HG02840 (cell line): ENCODE measurements around the gene IMMT.
"Not testable (repeated sequence)": the region's sequence is repeated elsewhere in the genome, so short reads cannot be mapped to it uniquely, and the experiment has no call there.

Experiments
- ATAC-seq: cut with Tn5 transposase; IDR thresholded peaks from one replicate; pipeline ENCODE4 v1.9.1; 2021; ENCODE audit warnings: mild to moderate bottlenecking, moderate library complexity, moderate number of reproducible peaks; ENCODE audit not compliant: unreplicated experiment, low FRiP score

IMMT gene

DNA sequence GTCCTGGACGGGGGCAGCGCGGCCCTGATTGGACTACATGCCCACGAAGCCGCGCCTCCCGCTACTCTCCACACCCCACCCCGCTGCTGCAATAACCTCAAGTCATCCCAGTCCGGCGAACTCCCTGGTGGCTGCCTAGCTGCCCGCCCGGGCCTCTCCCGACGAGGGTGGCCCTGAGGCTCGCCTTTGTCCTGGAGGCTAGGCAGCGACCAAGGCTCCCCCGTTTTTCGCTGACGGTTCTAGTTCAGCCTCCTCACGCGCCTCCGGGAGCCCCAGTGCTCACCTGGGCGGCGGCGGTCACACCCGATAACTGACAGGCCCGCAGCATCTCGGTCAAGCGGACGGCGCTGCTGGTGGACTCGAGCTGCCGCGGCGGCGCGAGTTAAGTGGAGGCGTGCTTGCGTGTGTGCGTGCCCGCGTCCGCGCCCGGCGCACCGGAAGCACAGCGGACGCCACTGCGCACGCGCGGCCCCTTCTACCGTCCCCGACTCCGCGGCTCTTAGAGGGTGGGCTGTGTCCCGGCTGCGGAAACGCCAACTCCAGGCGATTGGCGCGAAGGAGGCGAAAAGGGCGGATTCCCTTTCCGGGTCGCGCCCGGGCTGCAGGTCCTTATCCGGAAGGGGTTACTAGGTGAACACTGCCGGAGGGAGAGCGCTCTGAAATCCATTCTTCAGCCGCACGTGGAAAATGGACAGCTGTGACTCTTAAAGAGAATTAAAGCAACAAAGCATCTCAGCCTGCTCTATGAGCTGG lies at the start of gene IMMT:
TSS of gene IMMT (minus strand) at position 408 of the 753 bp plus-strand sequence. CDS start at position 328, 80 bp downstream.
- ATAC-seq, result peak; percentile 80

DNA sequence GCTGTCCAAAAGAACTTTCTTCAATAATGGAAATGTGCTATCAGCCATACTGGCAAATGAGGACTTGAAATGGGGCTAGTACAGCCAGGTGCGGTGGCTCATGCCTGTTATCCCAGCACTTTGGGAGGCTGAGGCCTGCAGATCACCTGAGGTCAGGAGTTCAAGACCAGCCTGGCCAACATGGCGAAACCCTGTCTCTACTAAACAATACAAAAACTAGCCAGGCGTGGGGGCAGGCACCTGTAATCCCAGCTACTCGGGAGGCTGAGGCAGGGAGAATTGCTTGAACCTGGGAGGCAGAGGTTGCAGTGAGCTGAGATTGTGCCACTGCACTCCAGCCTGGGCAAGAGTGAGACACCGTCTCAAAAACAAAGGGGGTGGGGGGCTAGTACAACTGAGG lies 49.5 kb upstream of the IMMT start:
- not testable (repeated sequence) for ATAC-seq

DNA sequence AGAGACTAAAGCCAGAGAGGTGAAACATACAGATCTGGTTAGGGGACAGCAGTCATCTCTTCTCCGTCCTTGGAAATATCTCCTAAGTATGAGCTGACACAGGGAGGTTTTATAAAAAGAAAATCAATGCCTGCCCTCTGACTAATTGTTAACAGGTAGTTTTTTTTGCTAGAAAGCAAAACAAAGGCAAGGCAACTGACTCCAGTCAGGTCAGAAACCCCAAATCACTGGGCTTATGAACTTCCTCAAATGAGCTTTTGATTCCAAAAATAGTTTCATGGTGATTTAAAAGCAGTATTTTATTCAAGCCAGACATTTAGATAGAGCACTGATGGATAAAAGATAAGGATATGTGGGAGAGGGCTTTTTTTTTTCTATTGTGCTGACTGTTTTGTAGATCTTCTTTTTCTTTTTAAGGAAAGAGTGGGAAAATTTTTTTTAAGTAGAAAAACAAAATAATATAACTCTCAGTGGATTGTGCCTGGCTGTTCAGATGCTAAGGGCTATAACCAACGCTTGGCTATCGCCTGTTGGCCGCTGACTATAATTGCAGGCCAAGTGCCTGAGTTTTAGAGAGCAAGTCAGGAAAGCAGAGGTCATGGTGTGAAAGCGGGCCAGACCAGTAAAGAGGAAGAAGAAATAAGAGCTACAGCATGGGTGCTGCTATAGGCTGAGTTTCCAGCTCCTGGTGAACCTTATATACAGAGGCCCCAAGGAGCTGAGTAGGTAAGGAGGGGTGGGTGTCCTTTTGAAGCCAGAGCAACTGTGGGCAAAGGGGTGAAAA lies 48.9 kb upstream of the IMMT start:
- no peak for ATAC-seq

DNA sequence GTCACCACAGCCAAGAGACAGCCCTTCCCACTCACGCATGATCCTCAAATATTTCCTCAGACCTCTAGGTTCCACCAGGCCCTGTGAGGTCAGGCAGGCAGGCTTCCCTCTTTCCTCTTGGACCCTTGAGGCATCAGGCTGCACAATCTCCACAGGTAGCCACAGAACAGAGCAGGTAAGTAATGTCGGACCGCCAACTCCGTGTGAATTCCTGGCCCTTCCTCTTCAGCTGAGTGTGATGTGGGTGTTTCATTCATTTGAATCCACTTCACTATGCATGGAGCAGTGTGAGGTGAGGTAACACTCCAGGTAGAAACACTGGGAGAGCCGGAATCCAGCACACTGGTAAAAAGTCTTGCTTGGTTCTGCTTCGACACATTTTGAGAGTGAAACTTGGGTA lies 48.0 kb upstream of the IMMT start:
- ATAC-seq, result no peak

DNA sequence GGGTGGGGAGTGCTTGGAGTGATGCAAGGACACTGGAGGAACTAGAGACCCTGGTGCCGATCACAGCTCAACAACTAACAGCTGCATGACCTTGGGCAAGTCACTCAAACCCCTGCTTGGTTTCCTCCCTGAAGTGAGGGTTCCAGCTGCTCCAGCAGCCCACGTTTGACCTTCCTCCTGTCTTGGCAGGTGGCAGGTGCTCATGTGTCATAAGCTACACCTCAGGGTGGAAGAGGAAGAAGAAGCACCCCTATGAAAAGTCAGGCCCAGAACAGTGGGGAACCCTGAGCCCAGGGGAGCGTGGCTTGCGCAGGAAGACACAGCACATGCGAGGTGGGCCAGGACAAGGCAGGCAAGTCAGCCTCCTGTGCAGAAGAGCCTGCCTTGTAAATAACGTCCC lies 46.3 kb upstream of the IMMT start:
- no peak for ATAC-seq

DNA sequence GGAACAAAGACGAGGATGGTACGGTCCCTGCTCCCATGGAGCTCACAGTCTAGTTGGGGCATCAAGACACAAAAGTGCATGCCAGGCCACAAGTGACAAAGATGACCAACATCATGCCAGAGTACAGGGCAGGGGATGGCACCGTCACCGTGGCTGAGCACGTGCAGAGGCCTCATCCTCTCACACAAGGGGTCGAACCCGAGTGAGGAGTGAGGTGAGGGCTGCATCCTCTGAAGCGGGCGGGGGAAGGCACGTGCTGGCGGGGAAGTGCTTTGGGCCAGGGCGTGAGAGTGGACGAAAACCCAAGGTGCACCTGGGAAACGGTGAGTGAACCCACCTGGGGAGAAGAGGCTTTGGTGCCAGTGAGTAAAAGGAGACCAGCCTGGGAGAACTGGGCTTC lies 45.0 kb upstream of the IMMT start:
- no peak for ATAC-seq

DNA sequence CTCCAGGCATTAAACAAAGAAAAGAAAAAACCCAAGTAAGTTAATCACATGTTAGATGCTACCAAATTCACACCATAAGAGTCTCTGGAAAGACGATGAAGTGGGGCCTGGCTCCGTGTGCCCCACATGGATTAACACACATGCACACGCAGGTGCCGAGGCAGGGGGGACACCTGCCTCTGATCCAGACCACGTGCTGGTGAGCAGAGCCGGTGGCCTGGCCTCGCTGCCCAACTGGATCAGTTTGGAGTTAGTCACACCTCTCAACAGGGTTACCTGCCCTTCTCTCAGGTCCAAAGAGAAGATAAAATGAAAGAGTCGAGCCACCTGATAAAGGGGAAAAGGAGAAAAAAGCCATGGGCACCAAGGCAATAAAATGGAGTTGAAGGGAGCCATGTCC lies 44.5 kb upstream of the IMMT start:
- ATAC-seq, result no peak

DNA sequence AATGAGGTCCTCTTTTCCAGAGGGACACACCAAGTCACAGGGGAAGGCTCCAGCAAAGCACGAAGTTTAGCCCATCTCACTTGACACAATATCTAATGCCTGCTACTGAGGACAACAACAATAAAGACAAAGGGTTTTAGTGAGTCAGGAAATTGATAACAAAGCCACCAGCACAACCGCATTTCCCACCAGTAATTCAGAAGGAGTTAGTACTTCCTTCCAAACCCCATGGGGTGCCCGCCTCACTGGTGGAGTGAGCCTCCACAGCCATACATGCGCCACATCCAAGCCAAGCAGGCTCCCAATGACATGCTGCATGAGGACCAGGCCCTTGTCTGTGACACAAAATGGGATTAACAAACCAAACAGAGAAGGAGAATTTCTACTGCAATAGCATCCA lies 44.1 kb upstream of the IMMT start:
- ATAC-seq, result no peak

DNA sequence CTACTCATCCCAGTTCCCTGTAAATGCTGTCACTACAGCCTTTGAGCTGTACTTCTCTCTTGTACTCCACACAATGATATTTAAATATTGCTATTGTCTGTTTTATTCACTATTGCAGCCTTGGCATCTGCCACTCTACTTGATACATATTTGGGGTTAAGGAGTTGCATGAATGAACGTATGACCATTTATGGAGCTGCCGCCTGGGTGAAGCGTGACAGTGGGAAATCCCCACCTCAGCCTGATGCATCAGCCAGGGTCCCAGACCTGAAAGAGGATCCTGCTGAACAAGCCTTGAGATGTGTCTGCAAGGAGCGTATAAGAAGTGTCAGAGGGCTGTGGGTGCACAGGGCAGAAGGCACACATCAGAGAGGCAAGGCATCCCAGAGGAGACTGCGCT lies 43.1 kb upstream of the IMMT start:
- ATAC-seq, result no peak

DNA sequence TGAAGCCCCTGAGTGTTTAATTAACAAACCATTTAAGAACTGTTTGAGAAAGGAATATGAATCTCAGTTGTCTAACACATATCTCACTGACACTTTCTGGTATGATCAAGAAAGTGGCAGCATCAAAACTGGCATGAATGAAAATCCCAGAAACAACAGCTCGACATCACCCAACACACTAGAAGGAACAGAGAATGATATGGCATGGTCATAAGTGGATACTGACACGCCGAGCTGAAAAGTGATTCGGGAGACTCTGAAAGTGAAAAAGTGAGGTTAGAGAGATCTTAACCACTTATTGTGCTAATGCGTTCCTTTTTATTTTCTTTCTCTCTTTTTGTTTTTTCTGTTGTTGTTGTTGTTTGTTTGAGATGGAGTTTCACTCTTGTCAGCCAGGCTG lies 41.9 kb upstream of the IMMT start:
- ATAC-seq, result no peak

DNA sequence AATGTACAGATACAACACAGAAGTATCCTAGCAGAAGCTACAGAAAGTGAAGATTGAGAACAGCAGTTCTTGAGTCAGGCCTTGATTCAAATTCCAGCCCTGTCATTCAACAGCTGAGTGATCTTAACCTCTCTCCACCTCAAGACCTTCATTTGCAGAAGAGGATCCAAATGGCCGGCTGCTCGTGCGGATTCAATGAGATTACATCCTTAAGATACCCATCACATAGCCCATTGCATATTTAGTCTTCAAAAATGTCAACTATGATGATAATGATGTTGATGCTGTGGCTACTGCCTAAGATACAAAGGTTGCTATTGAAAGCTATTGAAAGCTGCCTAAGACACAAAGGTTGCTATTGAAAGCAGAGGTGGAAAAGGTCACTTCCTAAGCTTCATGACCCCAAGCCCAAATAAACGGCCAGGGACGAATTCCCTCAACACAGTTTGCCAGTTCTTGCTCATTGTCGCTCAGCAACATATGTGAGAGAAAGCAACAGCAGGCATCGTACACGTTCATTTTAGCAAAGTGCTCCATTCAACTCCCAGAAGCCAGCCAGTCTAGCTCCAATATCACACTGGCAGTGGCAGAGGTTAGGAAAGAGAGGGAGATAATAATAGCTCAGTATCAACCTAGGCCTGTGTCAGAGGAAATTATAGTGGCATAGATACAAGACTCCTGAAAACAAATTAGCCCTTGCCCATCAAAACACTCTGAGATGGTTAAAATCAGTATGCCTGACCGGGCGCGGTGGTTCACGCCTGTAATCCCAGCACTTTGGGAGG lies 40.1 kb upstream of the IMMT start:
- ATAC-seq, result no peak

DNA sequence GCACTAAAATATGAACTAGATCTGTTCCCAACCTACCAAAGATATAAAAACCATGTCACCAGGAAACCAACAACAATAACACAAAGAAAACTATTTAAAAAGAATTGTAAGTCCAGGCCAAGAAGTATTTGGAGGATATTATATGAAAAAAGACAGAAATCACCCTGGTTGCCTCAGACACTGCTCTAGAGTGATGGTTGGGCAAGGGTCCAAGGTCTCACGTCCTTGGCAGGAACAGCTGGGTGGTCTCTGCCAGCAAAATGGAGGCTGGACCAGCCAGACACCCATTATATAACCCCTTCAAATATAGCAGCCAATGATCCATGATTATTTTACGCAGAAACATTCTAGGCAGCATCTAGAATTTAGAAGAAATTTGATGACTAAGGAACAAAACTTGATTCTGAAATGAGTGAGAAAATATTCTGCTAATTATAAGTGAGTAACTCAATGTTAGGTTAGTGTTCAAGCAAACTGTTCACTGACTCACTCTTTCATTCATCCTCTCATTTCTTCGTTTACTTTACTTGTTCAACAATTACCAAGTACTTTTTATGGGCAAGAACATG lies 39.4 kb upstream of the IMMT start:
- no peak for ATAC-seq

DNA sequence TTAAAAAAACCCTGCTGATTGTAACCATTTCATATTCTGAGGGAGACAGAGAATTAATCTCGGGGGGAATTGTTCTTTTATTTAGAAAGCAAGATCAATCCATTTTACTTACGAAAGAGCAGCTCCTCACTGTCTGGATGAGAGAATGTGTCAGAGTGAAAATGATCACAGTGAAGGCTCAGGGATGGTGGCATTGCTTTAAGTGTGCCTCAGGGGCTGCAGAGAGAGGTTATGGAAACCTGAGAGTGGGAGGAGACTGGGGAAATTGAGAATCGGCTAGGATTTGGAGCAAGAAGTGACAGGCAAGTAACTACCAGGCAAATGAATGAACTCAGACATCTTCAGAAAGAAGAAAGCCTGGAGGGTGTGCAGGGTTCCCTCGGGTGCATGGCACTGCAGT lies 38.2 kb upstream of the IMMT start:
- no peak for ATAC-seq

DNA sequence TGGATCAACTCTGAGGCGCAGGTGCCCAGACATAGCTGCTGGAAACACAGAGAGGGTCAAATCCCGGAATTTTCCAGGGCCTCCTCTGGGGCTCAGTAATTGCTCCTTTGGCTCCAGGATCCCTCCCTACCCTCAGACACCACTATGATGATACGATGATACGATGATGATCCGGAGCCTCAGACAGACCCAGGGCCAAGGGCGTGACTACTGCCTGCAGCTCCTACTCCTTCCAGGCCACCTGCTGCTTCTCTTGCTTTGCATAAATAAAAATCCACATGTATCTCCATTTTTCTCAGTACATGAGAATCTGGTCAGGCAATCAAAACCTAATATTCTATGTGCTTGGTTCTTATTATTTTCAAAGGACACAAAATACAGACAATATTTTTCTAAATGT lies 37.6 kb upstream of the IMMT start:
- no peak for ATAC-seq

DNA sequence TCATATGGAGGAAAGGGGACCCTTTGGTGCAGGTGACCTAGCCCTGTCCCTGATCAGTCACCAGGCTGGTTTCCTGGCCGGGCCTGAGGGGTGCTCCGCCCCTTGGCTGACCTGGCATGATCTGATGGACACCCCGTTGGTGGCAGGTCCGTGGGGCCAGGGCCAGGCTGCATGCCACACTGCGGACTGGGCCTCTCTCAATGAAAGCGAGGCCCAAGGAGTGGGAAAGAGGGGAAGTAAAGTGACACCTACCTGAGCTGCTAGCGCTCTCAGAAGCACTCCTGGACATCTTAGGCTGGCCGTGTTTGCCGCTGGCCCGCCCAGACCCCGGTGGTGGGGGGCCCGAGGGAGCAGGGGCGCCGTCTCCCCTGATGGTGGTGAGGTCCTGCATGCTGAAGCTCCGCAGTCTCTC lies 37.1 kb upstream of the IMMT start:
- no peak for ATAC-seq

DNA sequence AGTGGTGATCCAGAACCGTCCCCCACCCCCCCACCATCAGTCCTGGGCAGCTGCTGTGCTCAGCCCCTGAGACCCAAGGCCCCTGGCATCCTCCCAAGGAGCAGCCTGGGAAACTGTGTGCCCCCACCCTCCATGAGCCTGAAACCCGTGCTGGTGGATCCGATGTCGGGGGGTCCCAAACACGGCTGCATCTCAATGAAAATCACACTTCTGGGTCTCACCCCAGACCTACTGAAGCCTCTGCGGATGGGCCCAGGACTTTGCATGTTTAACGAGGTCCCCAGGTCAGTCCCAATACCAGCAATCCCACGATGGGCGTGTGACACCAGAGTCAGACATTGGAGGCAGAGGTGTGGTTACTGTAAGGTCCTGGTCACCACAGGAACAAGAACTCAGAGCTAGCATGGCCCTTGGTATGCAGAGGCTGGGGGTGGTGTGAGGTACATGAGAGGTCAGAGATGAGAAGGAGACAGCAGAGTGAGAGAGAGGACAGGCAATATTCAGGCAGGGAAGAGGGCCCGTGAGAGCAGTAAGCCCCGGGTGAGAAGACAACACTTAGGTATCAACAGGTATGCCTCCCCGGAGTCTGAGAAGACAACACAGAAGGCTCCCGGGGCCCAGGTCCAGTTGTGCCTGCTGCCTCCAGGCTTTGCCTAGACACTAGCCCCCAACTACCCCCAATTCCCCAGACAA lies 36.6 kb upstream of the IMMT start:
- ATAC-seq, result no peak

DNA sequence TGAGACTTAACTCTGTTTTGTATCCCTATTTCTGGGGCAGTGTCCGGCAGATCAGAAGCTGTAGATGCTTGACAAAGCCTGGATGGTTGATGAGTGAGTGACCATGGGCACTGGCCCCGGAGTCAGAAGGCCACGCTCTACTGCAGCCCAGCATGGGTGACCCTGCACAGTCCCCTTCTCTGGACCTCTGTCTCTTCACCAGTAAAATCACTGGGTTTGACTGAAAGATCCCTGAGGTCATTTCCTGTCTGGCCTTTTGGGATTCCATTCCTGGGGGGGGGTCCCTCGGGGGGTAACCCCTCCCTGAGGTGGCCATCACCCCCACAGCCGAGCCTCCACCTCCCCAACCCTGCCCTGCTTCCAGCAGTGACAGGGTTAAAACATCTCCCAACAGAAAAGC lies 35.7 kb upstream of the IMMT start:
- no peak for ATAC-seq

DNA sequence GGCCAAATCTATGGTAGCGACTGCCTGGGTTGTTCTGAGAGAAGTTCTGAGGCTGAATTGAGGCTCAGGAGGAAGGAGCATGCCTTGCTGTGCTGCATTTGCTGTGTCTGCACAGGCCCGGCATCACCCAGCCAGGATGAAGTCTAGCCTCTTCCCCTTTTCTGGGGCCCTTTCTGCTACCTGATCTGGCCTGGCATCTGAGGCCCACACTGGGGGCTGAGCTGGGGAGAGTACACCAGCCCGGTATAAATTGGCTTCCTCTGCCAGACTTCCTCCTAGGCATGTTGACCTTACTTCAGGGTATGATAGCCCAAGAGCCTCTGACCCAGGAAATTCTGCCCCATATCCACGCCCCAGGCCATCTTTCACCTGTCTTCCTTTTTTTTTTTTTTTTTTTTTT lies 34.0 kb upstream of the IMMT start:
- no peak for ATAC-seq

DNA sequence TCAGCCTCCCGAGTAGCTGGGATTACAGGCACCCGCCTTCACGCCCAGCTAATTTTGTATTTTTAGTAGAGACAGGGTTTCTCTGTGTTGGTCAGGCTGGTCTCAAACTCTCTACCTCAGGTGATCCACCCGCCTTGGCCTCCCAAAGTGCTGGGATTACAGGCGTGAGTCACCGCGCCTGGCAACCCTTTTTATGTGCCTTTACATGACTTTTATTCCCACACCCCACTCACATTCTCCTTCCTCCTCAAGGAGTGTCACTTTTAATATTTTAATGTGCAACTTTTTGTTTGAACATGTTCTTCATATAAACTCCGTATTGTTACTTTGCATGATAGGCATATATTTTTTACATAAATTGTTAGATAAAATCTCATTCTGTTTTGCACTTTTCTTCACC lies 33.3 kb upstream of the IMMT start:
- ATAC-seq, result not testable (repeated sequence)

DNA sequence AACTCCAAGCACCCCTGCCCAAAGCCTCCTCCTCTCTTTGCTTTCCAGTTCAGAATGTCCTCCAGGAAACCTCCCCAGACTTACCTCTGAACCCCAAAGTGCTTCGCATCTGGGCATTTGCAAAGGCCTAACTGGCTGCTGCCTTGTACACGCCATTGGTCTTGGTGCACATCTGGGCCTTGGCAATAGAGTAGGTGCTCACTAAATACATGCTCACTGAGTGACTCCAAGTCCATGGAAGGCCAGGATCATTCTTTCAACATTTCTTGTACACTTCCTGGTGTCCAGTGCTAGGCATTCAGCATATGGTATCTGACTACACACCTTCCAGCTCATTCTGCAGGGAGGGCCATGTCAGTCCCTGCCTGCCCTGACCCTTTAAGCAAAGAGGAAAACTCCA lies 32.4 kb upstream of the IMMT start:
- ATAC-seq, result no peak
